ENCODE results near the gene SLC7A8.
"Not testable (repeated sequence)": the region's sequence is repeated elsewhere in the genome, so short reads cannot be mapped to it uniquely, and the experiment has no call there.

GRCh38 chr14:23196487-23196886 lies 13.0 kb upstream of the SLC7A8 start:
- TF ChIP-seq, protein P1, sequence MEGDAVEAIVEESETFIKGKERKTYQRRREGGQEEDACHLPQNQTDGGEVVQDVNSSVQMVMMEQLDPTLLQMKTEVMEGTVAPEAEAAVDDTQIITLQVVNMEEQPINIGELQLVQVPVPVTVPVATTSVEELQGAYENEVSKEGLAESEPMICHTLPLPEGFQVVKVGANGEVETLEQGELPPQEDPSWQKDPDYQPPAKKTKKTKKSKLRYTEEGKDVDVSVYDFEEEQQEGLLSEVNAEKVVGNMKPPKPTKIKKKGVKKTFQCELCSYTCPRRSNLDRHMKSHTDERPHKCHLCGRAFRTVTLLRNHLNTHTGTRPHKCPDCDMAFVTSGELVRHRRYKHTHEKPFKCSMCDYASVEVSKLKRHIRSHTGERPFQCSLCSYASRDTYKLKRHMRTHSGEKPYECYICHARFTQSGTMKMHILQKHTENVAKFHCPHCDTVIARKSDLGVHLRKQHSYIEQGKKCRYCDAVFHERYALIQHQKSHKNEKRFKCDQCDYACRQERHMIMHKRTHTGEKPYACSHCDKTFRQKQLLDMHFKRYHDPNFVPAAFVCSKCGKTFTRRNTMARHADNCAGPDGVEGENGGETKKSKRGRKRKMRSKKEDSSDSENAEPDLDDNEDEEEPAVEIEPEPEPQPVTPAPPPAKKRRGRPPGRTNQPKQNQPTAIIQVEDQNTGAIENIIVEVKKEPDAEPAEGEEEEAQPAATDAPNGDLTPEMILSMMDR (IDR thresholded peaks at IDR 0.05) = not testable (repeated sequence)
- TF ChIP-seq POLR2A, POLR2AphosphoS5 (IDR thresholded peaks at IDR 0.05): not testable (repeated sequence)
